GM12891 (cell line): Measurements from ENCODE around the gene PLS3.

ENCODE experiments used
- DNase-seq: peaks from one replicate; pipeline ENCODE4 v3.0.0; 2011; ENCODE audit warnings: low spot score; ENCODE audit not compliant: insufficient read length
- FAIRE-seq: peaks from 2 replicates; lab custom pipeline; 2011; peaks lifted over from hg19 to GRCh38; lab: Jason Lieb, UNC
- PAX5 ChIP-seq: IDR thresholded peaks from 2 replicates; pipeline ENCODE4 v1.6.1; 2011; ENCODE audit warnings: low read length, moderate library complexity, mild to moderate bottlenecking; ENCODE audit not compliant: insufficient read depth, severe bottlenecking
- POLR2A ChIP-seq: IDR thresholded peaks from 2 replicates; pipeline ENCODE4 v1.6.1; 2011; ENCODE audit warnings: low read depth, low read length, control low read depth
- POLR2AphosphoS5 ChIP-seq: IDR thresholded peaks from 2 replicates; pipeline ENCODE4 v1.6.1; 2011; ENCODE audit warnings: low read depth, low read length, control low read depth
- POU2F2 ChIP-seq: IDR thresholded peaks from 2 replicates; pipeline ENCODE4 v1.6.1; 2011; ENCODE audit warnings: low read depth, mild to moderate bottlenecking, control low read depth, low read length, moderate library complexity
- SPI1 ChIP-seq: IDR thresholded peaks from 2 replicates; pipeline ENCODE4 v1.6.1; 2011; ENCODE audit warnings: low read depth, low read length, control low read depth
- TAF1 ChIP-seq: IDR thresholded peaks from 2 replicates; pipeline ENCODE4 v1.6.1; 2011; ENCODE audit warnings: low read depth, low read length, control low read depth

Gene PLS3

DNA sequence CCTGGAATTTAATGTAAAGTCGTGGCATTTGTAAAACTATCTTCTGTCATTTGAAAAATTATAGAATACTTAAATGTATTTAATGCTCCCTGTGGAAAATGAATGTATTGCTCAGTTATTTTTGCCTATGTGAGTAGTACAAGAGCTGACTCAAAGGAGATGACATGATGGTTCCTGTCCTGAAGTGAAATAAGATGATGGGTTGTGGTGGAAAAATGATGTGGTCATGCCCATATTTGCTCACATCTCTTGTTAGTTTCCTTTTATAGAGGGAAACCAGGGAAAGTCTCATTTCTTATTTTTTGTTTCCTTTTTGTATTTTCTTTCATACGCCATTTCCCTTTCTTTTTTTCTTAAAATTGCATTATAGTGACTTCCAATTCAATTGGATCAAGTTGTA lies 23.7 kb downstream of the PLS3 start:
- DNase-seq (no peak), FAIRE-seq (no peak)
- TF ChIP-seq TAF1 (no peak), POU2F2 (no peak), POLR2AphosphoS5 (no peak), SPI1 (no peak), POLR2A (no peak), PAX5 (no peak)

DNA sequence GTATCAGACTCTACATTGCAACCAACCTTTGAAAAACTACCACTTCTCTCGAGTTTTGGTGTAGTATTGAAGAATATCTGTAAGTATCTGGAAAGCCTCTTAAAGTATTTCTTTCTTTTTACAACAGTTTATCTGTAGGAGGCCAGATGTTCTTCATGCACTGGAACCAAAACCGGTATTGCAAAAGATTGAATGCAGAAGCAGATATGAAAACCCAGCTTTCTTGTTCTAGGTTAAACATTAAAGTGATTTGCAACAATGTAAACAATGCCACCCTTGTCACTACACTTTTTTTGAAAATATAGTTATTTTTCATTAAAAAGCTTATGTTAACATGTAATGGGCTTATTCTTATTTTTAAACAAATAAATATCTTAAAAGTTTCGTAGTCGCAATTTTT lies 27.2 kb downstream of the PLS3 start:
- TF ChIP-seq TAF1 (no peak), PAX5 (no peak), SPI1 (no peak), POU2F2 (no peak), POLR2AphosphoS5 (no peak), POLR2A (no peak)
- FAIRE-seq: no peak
- no peak for DNase-seq

DNA sequence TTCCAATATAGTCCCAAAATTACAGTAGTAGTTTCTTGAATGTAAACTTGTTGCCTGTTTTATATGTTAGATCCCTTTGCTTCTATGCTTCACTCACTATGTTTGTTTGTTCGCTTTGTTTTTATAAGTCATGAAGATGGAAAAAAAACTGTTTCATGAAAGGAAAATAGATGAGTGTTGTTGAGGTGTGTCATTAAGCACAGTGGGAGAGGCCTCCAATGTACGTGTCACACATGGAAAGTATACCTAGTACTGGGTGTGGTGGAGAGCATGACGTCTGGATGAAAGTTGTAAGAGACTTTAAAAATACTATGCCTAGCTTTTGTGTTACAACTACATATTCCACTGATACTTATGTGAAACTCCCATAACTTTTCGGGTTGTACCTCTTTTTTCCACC lies 28.4 kb downstream of the PLS3 start:
- TF ChIP-seq PAX5: no peak
- TF ChIP-seq POU2F2: no peak
- no peak for TF ChIP-seq SPI1
- TF ChIP-seq POLR2A: no peak
- TF ChIP-seq POLR2AphosphoS5: no peak
- TF ChIP-seq TAF1: no peak
- FAIRE-seq: no peak
- DNase-seq: no peak

DNA sequence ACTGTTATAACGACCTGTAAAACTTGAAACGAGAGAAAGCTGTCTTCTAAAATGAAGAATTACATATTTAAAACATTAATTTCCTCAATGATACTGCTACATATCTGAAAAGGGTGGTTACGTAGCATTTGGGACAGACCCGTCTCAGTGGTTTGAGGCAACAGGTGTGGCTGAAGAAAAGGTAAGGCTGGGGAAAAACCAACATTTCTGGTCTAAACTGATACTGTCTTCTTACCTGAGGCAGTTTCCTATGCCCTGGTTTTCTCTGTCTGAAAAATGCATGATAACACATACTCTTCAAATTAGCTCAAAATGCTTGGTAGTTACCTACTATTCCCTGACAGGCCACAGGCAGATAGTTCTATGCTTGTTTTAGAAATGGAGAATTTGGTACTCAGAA lies 30.4 kb downstream of the PLS3 start:
- no peak for TF ChIP-seq POU2F2
- TF ChIP-seq TAF1: no peak
- TF ChIP-seq PAX5: no peak
- no peak for TF ChIP-seq POLR2A
- TF ChIP-seq SPI1: no peak
- TF ChIP-seq POLR2AphosphoS5: no peak
- FAIRE-seq: no peak
- DNase-seq: no peak

DNA sequence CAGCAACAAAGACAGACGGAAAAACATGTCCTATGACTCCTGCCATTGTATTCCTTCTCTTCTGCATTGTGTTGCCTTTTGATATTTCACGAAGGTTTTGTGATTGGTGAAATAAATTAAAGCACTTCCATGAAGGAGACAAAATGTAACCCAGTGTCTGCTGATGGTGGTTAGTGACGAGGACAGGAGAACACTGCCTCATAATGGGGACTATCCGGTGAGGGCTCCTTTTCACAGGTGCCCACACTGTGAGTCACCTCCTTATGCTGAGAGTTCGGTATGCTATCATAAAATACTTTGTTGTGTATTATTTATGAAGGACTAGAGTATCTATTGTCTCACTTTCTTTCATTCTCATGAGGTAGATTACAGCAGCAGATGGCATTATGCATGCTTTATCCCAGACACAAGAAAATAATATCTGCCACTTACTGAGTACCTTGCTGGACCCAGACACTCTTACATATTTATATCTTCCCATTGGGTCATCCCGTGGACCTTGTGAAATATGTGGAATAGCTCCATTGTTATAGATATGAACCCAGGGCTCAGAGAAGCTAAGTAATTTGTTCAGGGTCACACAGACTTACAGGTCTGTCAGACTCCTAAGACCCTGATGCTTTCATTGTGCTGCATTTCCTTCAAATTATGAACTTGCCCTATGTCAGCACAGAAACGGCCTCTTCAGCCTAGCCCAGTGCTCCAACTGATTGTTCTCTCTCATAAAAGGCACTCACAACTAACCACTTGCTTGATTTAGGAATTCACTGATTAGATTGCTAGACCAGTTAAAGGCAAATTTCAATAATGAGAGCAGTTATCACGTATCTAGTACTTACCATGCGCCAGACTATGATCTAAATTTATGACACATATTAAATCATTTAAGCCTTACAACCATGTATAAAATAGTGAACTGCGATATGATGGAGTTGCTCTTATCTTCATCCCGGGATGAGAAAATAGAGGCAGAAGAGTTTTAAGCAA lies 31.2 kb downstream of the PLS3 start:
- DNase-seq (no peak), FAIRE-seq (no peak)
- TF ChIP-seq PAX5 (no peak), SPI1 (no peak), POU2F2 (no peak), POLR2A (no peak), TAF1 (no peak), POLR2AphosphoS5 (no peak)

DNA sequence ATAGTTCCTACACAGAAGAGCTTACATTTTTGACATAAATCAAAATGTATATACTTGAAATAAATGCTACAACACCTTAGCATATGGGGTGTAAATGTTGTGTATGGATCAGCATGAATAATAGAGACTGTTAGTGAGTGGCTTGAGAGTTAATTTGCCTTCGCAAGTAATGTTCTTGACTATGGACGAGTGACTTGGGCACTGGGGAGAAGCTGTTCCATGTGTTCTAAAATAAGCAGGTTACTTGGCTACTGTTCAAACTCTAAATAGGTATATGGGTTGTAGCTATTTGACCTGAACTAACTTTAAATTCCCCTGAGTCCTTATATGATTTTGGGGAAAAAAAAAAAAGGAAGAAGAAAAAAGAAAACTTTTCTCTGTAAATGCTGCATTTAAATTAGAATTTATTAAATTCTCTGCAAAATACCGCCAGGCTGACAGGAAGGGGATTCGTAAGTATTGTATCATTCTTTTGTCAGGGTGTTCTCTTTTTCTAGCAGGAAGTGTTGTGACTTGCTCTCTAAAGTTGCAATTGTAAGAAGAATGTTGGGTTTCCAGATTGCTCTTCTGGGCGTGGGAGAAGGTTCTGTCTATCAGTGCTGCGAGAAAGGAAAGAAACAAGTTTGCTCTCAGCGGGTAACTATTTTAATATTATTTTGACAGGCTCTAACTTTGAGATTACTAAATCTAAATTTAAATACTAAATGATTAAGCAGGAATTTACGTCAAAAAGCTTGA lies 32.2 kb downstream of the PLS3 start:
- TF ChIP-seq SPI1: no peak
- no peak for TF ChIP-seq POLR2AphosphoS5
- no peak for TF ChIP-seq POLR2A
- TF ChIP-seq POU2F2: no peak
- TF ChIP-seq PAX5: no peak
- TF ChIP-seq TAF1: no peak
- FAIRE-seq (no peak), DNase-seq (no peak)

DNA sequence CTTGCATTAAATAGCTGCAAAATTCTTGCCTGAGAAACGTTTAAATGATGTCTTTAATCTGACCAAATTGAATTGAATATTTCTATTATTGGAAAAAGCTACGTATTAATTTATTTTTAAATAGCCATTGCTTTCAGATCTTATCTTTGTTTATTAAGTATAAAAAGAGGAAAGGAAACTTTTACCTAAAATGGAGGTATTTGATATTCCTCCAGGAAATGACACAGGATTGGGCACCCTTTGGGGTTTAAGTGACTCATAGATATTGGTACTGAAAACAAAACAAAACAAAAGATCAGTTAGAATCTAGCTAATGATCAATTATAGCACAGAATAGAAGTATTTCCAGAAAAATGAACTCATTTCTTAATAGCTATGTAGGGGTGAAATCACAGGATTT lies 34.1 kb downstream of the PLS3 start:
- FAIRE-seq: no peak
- no peak for DNase-seq
- TF ChIP-seq POLR2A: no peak
- TF ChIP-seq SPI1: no peak
- no peak for TF ChIP-seq POU2F2
- no peak for TF ChIP-seq TAF1
- no peak for TF ChIP-seq PAX5
- no peak for TF ChIP-seq POLR2AphosphoS5

DNA sequence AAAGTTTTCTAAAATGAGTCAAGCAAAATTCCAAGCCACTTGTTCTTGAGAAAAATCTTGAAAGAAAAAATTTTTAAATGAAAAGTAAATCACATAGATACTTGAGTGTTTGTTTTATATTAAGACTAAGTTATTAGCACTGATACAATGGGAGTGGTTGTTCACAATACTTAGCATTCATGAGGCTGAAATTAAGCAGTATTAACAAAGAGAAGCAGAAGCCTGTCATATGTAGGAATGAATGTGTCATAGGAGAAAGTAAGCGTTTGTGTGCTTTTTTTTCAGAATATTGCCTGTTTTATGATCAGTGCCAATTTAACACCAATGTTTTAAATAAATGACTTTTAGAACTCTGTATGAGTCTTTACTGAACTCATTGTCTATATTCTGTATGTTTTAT lies 37.6 kb downstream of the PLS3 start:
- TF ChIP-seq POLR2A (no peak), TAF1 (no peak), POLR2AphosphoS5 (no peak), SPI1 (no peak), POU2F2 (no peak), PAX5 (no peak)
- FAIRE-seq (no peak), DNase-seq (no peak)

DNA sequence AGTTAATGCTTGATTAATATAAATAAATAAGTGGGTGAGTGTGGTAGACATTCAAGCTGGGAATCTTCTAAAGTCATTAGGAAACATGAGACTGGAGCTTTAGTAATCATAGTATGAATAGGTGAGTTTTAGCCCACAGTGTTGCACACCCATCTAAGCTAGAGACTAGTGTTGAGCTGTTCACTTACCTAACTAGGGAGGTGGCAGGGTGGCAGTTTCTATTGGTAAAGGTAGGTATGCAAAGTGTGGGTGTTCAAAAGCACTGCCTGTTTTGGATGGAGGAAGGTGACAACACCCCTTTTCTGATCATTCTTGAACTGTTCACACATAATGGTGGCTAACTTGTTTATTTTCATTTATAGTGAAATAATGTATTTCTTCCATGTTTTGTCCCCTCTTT lies 41.3 kb downstream of the PLS3 start:
- TF ChIP-seq SPI1 (no peak), POLR2AphosphoS5 (no peak), TAF1 (no peak), PAX5 (no peak), POLR2A (no peak), POU2F2 (no peak)
- no peak for FAIRE-seq
- DNase-seq: no peak
